Lower leg skin (tissue), 4 donors: ENCODE data around the gene CDC6. TPM values are rescaled to one million over a fixed set of nuclear protein-coding genes. Genes with fewer than 3 reads are reported as not detected.
A peak's percentile ranks its signal among the peaks of the same experiment; 100 is the strongest.

Experiments
- DNase-seq, 2 donors: peaks; one replicate each; pipeline ENCODE4 v3.0.0-alpha.2; 2019; ENCODE audit warnings: low spot score in 2 of 2
- H3K4me3 ChIP-seq: fragments of 200-600 bp; sonication (generic); 2 replicates; pipeline ENCODE4 v1.5.1; 2017; ENCODE audit warnings: mild to moderate bottlenecking, low read depth; ENCODE audit not compliant: poor library complexity, severe bottlenecking
- POLR2A ChIP-seq, 2 donors: fragments of 450-650 bp; IDR thresholded peaks; one replicate each; pipeline ENCODE4 v1.6.1; 2016 to 2017; ENCODE audit warnings: antibody characterized with exemption in 2 of 2, mild to moderate bottlenecking in 1 of 2, moderate library complexity in 1 of 2
- WGBS, 2 donors: methylation state at CpG; one replicate each; pipeline ENCODE4 v1.1.5; 2018; 5-methylcytosine and 5-hydroxymethylcytosine counted together
- intact Hi-C: fragments of 100-400 bp; cut with DNase I; formaldehyde crosslinking; loops from one replicate; pipeline ENCODE4 v1.15.0; 2023; ENCODE audit warnings: low total_unique reads
- total RNA-seq, 4 donors: library from RNA; depleted of rRNA; stranded (reverse); fragments of >200 nt; gene quantifications; one replicate each; pipeline ENCODE4 v1.1.0, GENCODE V29; 2016
- TF ChIP-seq, protein P1 (sequence below), 3 donors: fragments of 450-650 bp; IDR thresholded peaks; one replicate each; pipeline ENCODE4 v1.5.1; 2016; ENCODE audit warnings: antibody characterized with exemption in 3 of 3, mild to moderate bottlenecking in 3 of 3, moderate library complexity in 2 of 3

CDC6 gene
- total RNA-seq, 4 donors from 2014 or later, result 0.42 to 1.6 (median 1.0) TPM

DNA sequence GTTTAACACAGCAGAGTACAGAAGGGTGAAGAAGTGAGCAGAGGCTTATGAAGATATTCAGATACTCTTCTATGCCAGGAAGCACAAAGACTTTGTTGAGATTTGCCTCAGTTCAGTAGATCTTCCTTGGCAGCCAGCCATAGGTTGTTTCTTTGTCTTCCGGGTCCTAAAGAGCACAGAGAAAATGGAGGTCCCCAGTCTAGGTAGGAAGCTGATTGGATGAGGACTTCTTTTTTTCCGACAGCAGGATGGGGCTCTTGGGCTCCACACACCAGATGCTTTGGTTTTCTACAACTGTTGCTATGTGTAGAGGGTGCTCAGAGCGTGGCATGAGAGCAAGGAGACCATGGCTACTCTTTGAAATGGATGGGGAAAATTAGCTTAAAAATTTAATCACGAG lies 8.3 kb upstream of the CDC6 start:
- intact Hi-C loops, result no loop called here
- DNase-seq, result no peak
- TF ChIP-seq POLR2A (IDR thresholded peaks at IDR 0.05), result no peak
- TF ChIP-seq, protein P1, sequence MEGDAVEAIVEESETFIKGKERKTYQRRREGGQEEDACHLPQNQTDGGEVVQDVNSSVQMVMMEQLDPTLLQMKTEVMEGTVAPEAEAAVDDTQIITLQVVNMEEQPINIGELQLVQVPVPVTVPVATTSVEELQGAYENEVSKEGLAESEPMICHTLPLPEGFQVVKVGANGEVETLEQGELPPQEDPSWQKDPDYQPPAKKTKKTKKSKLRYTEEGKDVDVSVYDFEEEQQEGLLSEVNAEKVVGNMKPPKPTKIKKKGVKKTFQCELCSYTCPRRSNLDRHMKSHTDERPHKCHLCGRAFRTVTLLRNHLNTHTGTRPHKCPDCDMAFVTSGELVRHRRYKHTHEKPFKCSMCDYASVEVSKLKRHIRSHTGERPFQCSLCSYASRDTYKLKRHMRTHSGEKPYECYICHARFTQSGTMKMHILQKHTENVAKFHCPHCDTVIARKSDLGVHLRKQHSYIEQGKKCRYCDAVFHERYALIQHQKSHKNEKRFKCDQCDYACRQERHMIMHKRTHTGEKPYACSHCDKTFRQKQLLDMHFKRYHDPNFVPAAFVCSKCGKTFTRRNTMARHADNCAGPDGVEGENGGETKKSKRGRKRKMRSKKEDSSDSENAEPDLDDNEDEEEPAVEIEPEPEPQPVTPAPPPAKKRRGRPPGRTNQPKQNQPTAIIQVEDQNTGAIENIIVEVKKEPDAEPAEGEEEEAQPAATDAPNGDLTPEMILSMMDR (IDR thresholded peaks at IDR 0.05), result no peak
- no peak overlapping the region for H3K4me3 ChIP-seq
- WGBS, 2 donors, result 88 to 92% methylated on average over 4 of the region's 4 CpGs

DNA sequence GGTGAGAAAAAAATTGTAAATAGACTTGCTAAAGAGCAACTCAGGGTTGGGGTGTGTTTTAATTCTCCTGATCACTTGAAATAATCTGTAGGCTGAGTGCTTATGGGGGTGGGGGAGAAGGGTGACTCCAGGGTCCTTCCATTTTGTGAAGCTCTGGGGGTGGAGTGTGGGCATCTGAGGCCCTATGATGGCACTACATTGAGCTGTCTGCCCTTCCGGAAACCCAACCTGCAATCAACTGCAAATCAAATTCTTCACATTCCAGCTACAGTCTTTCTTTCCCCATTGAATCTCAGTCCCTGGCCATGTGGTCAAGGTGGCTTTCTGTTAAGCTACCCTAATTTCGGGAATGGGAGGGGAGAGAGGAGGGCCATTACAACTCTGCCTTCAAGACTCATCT lies 6.0 kb upstream of the CDC6 start:
- WGBS, 2 donors, result 77 to 85% methylated on average over 2 of the region's 2 CpGs
- no peak for TF ChIP-seq POLR2A (IDR thresholded peaks at IDR 0.05)
- H3K4me3 ChIP-seq, result no peak overlapping the region
- intact Hi-C loops, result no loop called here
- peak in 1 of 2 donors; percentile 34 for DNase-seq

DNA sequence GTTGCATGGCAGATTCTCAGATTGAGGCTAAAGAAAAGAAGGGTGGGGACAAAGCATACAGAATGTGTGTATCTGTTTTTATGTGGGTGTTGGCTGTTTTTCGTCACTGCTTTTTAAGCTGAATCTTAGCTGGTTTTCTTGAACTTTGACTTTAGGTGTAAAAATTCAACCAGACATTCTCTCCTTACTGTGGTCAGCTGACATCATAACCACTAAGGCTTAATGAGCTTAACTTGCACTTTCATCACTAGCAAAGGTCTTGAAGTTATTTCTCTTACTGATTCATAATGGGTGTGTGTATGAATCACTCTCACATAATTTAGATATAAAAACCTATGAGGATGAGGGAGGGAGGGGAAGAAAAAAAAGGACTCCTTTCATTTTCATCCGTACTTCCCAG lies 4.0 kb upstream of the CDC6 start:
- intact Hi-C loops, result no loop called here
- no peak for TF ChIP-seq POLR2A (IDR thresholded peaks at IDR 0.05)
- TF ChIP-seq, protein P1 (IDR thresholded peaks at IDR 0.05), result no peak
- DNase-seq, result no peak
- 27 to 34% methylated on average over 2 of the region's 2 CpGs for WGBS, 2 donors
- H3K4me3 ChIP-seq, result no peak overlapping the region

DNA sequence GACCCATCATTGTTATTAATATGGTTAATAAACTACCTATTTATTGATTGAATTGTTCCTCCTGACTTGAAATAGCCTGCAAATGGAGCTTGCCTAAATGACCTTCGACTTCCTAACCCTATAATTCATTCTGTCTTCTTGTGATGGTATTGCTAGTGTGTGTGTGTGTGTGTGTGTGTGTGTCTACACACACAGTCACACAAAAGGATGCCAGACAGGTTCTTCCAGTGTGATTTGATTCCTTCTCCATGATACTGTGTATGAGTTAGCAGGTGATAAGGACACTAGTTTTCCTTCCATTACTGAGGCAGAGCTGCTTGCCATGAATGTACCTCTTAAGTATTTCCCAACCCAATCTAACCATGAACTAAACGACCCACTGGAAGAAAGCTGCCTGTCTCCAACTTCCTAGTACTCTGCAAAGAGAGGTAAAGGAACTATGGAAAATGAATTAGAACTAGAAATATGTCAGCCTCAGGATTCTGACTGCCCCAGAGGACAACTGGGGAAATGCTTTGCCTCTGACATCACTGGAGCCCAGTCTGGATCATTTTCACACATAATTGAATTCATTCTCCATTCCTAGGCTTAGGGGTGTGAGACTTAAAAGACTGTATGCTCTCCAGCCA lies 3.5 kb upstream of the CDC6 start:
- intact Hi-C loops, result no loop called here
- TF ChIP-seq, protein P1 (IDR thresholded peaks at IDR 0.05), result no peak
- TF ChIP-seq POLR2A (IDR thresholded peaks at IDR 0.05), result no peak
- H3K4me3 ChIP-seq, result no peak overlapping the region

DNA sequence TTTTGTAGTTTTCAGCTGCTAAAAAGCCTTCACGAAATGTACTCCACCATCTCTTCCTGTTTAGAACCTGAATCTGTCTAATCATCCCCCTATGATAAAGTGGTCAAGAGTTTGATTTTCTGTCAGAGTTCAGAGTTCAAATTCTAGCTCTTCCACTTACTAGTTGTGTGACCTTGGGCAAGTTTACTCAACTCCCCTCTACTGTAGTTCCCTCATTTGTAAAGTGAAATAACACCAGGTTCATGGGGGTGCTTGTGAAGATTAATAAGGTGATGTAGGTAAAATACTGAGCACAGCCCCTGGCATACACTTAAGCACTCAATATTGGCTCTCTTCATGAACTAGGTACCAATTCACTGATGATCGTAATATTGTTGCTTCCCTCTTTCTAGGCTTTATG lies 1.2 kb upstream of the CDC6 start:
- no peak overlapping the region for H3K4me3 ChIP-seq
- TF ChIP-seq POLR2A (IDR thresholded peaks at IDR 0.05), result no peak
- TF ChIP-seq, protein P1 (IDR thresholded peaks at IDR 0.05), result no peak
- WGBS, 2 donors, result 95 to 98% methylated on average over 2 of the region's 2 CpGs
- intact Hi-C loops, result no loop called here
- no peak for DNase-seq

More for the DNA sequence above, 3.5 kb upstream of the CDC6 start:
- 27 to 37% methylated on average over 2 of the region's 2 CpGs for WGBS, 2 donors
- no peak for DNase-seq

DNA sequence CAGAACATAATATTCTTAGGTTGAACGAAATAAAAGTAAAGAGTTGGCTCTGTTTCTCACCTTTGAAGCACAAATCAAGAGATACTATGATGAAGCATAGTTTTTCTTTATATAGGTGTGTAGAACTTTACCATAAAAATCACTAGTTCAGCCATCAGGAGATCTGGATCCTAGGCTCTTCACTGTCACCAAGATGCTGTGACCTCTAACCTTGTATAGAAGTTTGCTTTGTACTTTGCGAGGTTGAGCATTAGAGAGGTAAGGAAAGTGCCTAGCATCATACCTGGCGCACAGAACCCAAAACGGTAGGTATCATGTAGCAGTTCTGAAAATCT lies 553 bp upstream of the CDC6 start:
- TF ChIP-seq POLR2A (IDR thresholded peaks at IDR 0.05), result no peak
- TF ChIP-seq, protein P1 (IDR thresholded peaks at IDR 0.05), result no peak
- 49 to 51% methylated on average over 4 of the region's 4 CpGs for WGBS, 2 donors
- DNase-seq, result no peak
- intact Hi-C loops, result no loop called here
- H3K4me3 ChIP-seq, result no peak overlapping the region
